K562 (cell line): ENCODE measurements around the gene FAF2. TPM values are rescaled to one million over a fixed set of nuclear protein-coding genes. Genes with fewer than 3 reads are reported as not detected.
A peak's percentile ranks its signal among the peaks of the same experiment; 100 is the strongest.

Source experiments
- ATAC-seq: fragments of 200-7000 bp; cut with Tn5 transposase; 3 replicates; pipeline ENCODE4 v1.9.1; 2020; ENCODE audit warnings: moderate library complexity
- BruUV-seq: library from RNA; stranded (reverse); fragments of 400-500 nt; replicated peaks from 2 replicates; lab custom pipeline; 2021; lab: Mats Ljungman, UMichigan
- CTCF ChIA-PET: fragments of 300-600 bp; formaldehyde crosslinking; extraction: SDS; loops from one replicate; lab custom pipeline; 2021; ENCODE audit warnings: low intra/inter-chr PET ratio; lab: Yijun Ruan, JAX
- POLR2A ChIA-PET: fragments of 300-600, 350-650 bp; sonication (Branson Sonifier 250); formaldehyde crosslinking; extraction: SDS; loops from one replicate; lab custom pipeline; 2021; ENCODE audit warnings: antibody characterized with exemption, inconsistent platforms; lab: Yijun Ruan, JAX
- DNase-seq, 4 experiments: peaks; one replicate each; pipeline versions ENCODE4 v3.0.0 to v3.0.0-alpha.2; 2011 to 2018; ENCODE audit warnings: low spot score in 3 of 4, mixed read lengths in 3 of 4; ENCODE audit errors: extremely low read depth in 1 of 4
- FAIRE-seq: peaks from 2 replicates; lab custom pipeline; 2011; peaks lifted over from hg19 to GRCh38; lab: Jason Lieb, UNC
- H2AFZ ChIP-seq: 2 replicates; pipeline ENCODE4 v1.6.0; 2011; ENCODE audit warnings: low read depth, low read length, control low read depth, inconsistent platforms
- H3K27ac ChIP-seq: fragments of 200-600 bp; 3 replicates; pipeline ENCODE4 v1.8.0; 2011; ENCODE audit warnings: low read depth, mild to moderate bottlenecking, control low read depth, inconsistent platforms, low read length, moderate library complexity, mixed read lengths; ENCODE audit errors: extremely low read depth
- H3K27me3 ChIP-seq, 2 experiments: fragments of 300-600 bp in 1 of 2; 2 replicates in 1 of 2; 3 replicates in 1 of 2; pipeline versions ENCODE4 v1.6.0 to v1.8.0; 2011; ENCODE audit warnings: inconsistent platforms in 2 of 2, low read length in 2 of 2, mild to moderate bottlenecking in 1 of 2, mixed read lengths in 1 of 2, moderate library complexity in 1 of 2; ENCODE audit not compliant: control insufficient read depth in 2 of 2, insufficient read depth in 2 of 2
- H3K36me3 ChIP-seq: fragments of 300-600 bp; 3 replicates; pipeline ENCODE4 v1.8.0; 2011; ENCODE audit warnings: mild to moderate bottlenecking, low read length, inconsistent platforms; ENCODE audit not compliant: control insufficient read depth, insufficient read depth
- H3K4me1 ChIP-seq, 2 experiments: fragments of 200-600 bp in 1 of 2; replicated peaks in 1 of 2; 2 replicates in 1 of 2; 3 replicates in 1 of 2; pipeline versions ENCODE4 v1.5.1 to v1.8.0; 2011; ENCODE audit warnings: inconsistent platforms in 2 of 2, low read length in 2 of 2, mild to moderate bottlenecking in 1 of 2, mixed read lengths in 1 of 2, moderate library complexity in 1 of 2; ENCODE audit not compliant: control insufficient read depth in 2 of 2, insufficient read depth in 2 of 2
- H3K4me2 ChIP-seq: 2 replicates; pipeline ENCODE4 v1.6.1; 2011; ENCODE audit warnings: low read length, control low read depth, inconsistent platforms, mixed read lengths; ENCODE audit not compliant: insufficient read depth
- H3K4me3 ChIP-seq: fragments of 200-600 bp; sonication (generic), shearing (Covaris generic); 2 replicates; pipeline ENCODE4 v1.5.1; 2016; ENCODE audit warnings: control low read depth, inconsistent platforms
- H3K79me2 ChIP-seq: fragments of 200-600 bp; 3 replicates; pipeline ENCODE4 v1.8.0; 2011; ENCODE audit warnings: low read length, inconsistent platforms; ENCODE audit not compliant: control insufficient read depth, insufficient read depth
- H3K9ac ChIP-seq, 2 experiments: 2 replicates each; pipeline versions ENCODE4 v1.6.0 to v1.6.1; 2011; ENCODE audit warnings: low read depth in 2 of 2, low read length in 2 of 2, control low read depth in 1 of 2, inconsistent platforms in 1 of 2, mild to moderate bottlenecking in 1 of 2, mixed read lengths in 1 of 2; ENCODE audit not compliant: insufficient read depth in 1 of 2
- H3K9me1 ChIP-seq: one replicate; pipeline ENCODE4 v1.6.0; 2011; ENCODE audit warnings: inconsistent platforms, mild to moderate bottlenecking, low read length, moderate library complexity; ENCODE audit not compliant: control insufficient read depth, insufficient read depth
- H3K9me3 ChIP-seq: replicated peaks from 2 replicates; pipeline ENCODE4 v1.5.1; 2011; ENCODE audit warnings: low read depth, low read length, inconsistent platforms; ENCODE audit not compliant: control insufficient read depth, insufficient read depth
- H4K20me1 ChIP-seq: replicated peaks from 2 replicates; pipeline ENCODE4 v1.6.1; 2011; ENCODE audit warnings: low read length, inconsistent platforms, mixed read lengths; ENCODE audit not compliant: control insufficient read depth, insufficient read depth
- ATF7 ChIP-seq: fragments of 450-650 bp; IDR thresholded peaks from 2 replicates; pipeline ENCODE4 v1.7.1; 2014; ENCODE audit warnings: mild to moderate bottlenecking, moderate library complexity
- BHLHE40 ChIP-seq: IDR thresholded peaks from 2 replicates; pipeline ENCODE4 v1.6.1; 2011; ENCODE audit warnings: low read length, improper control_type of control experiment
- CREB1 ChIP-seq, 2 experiments: sonication (generic) in 1 of 2; formaldehyde crosslinking in 1 of 2; IDR thresholded peaks; 2 replicates each; pipeline versions ENCODE4 v1.6.1 to v1.8.0; 2012 to 2022; ENCODE audit warnings: inconsistent platforms in 1 of 2, mild to moderate bottlenecking in 1 of 2, missing genetic modification reagents in 1 of 2, moderate library complexity in 1 of 2
- ESRRA ChIP-seq: fragments of 450-650 bp; IDR thresholded peaks from 2 replicates; pipeline ENCODE4 v1.6.1; 2014; ENCODE audit warnings: low read depth, mild to moderate bottlenecking, moderate library complexity, borderline replicate concordance
- NFXL1 ChIP-seq: fragments of 450-650 bp; formaldehyde crosslinking; IDR thresholded peaks from 2 replicates; pipeline ENCODE4 v1.4.0; 2021; ENCODE audit warnings: mild to moderate bottlenecking
- ZNF408 ChIP-seq: fragments of 250-450 bp; sonication (Bioruptor Pico); IDR thresholded peaks from 2 replicates; pipeline ENCODE4 v1.4.0; 2020; ENCODE audit warnings: low read depth, mild to moderate bottlenecking, moderate library complexity
- ZNF76 ChIP-seq: fragments of 250-450 bp; sonication (Bioruptor Pico); IDR thresholded peaks from 2 replicates; pipeline ENCODE4 v1.4.0; 2020; ENCODE audit warnings: mild to moderate bottlenecking, moderate library complexity, borderline replicate concordance
- WGBS: fragments of 100-300 bp; shearing (Covaris generic); methylation state at CpG from one replicate; pipeline ENCODE4 v1.1.6; 2016; ENCODE audit warnings: low coverage, mixed read lengths; ENCODE audit not compliant: insufficient coverage; ENCODE audit errors: missing lambda C conversion rate; 5-methylcytosine and 5-hydroxymethylcytosine counted together
- in situ Hi-C: fragments of 300-500 bp; cut with MboI; formaldehyde crosslinking; loops from 4 replicates; pipeline ENCODE4 v1.15.0; 2018; ENCODE audit warnings: inconsistent platforms, mixed read lengths
- intact Hi-C: fragments of 100-400 bp; cut with micrococcal nuclease; formaldehyde crosslinking; loops from 2 replicates; pipeline ENCODE4 v1.14.2; 2022
- polyA plus RNA-seq, 8 experiments: library from polyadenylated mRNA; depleted of rRNA in 4 of 8; stranded (reverse) in 5 of 8; unstranded in 3 of 8; fragments of >200 nt; fragmentation: Nextera tagmentation in 2 of 8; fragmentation: Illumina TruSeq in 1 of 8; extraction: Ambion mirVana in 2 of 8; extraction: Trizol in 1 of 8; gene quantifications; 2 replicates each; pipeline versions ENCODE4 v1.2.1 to v1.2.3, GENCODE V29; 2011 to 2014; ENCODE audit warnings: inconsistent platforms in 1 of 8, missing spikeins in 1 of 8
- total RNA-seq, 7 experiments: library from RNA; depleted of rRNA in 6 of 7; stranded (reverse); fragments of >200 nt in 6 of 7; fragmentation: Illumina TruSeq in 2 of 7; extraction: Trizol in 2 of 7; gene quantifications; 2 replicates each; pipeline versions ENCODE4 v1.2.1 to v1.2.3, GENCODE V29; 2011 to 2021; ENCODE audit warnings: low replicate concordance in 1 of 7
- TF ChIP-seq, protein P1 (sequence below), 2 experiments: fragments of 450-650 bp in 1 of 2; sonication (generic) in 1 of 2; formaldehyde crosslinking in 1 of 2; IDR thresholded peaks in 1 of 2; conservative IDR thresholded peaks in 1 of 2; 2 replicates each; pipeline versions ENCODE4 v1.6.1 to v1.8.1; 2016 to 2023; ENCODE audit warnings: mild to moderate bottlenecking in 2 of 2, moderate library complexity in 2 of 2, inconsistent platforms in 1 of 2, missing genetic modification reagents in 1 of 2

The FAF2 gene
- total and polyA plus RNA-seq, 9 of the 15 experiments (the other 6 are each of a cell fraction or from before 2014, with no cell fraction given): 25.0 to 44.6 (median 36.1) TPM

DNA sequence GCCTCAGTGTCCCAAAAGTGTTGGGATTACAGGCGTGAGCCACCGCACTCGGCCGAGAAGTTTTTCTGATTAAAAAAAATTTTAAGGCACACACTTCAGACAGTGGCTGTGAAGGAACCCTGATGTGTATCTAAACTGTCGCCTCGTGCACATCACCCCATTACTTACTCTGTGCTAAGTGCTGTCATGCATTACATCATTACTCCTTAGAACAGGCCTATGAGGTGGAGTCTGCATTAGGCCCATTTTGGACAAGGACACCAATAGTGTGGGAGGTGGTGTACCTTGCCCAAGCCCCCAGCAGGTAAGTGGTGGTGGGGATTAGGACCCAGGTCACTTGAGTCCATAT is 97.2 kb downstream of the FAF2 start:
- Histone ChIP-seq H3K4me3 (no peak overlapping the region), H3K27me3 (peaks cover 3 to 10% of the 10 kb centered on the region in 2 experiments; a peak in 3 of 5 replicates), H3K9me1 (no peaks in the 10 kb centered on the region), H3K79me2 (peaks cover 23% of the 10 kb centered on the region), H3K27ac (no peak overlapping the region), H3K9ac (peak overlapping the region in 1 of 2 experiments; percentile 78; a peak in 2 of 4 replicates), H4K20me1 (no peaks in the 10 kb centered on the region; the same call in 1 of the 2 replicates), H3K36me3 (no peaks in the 10 kb centered on the region; the same call in 2 of the 3 replicates), H3K9me3 (no peaks in the 10 kb centered on the region), H2AFZ (no peak overlapping the region), H3K4me2 (no peak overlapping the region), H3K4me1 (peaks cover 21 to 58% of the 10 kb centered on the region in 2 experiments)
- 67% methylated on average over 6 of the region's 6 CpGs for WGBS
- in situ Hi-C loops (no loop called here), intact Hi-C loops (no loop called here)
- TF ChIP-seq ZNF408 (CRISPR knock-in tag) (no peak), BHLHE40 (peak; percentile 25; the same call in 1 of the 2 replicates), ZNF76 (CRISPR knock-in tag) (no peak), ESRRA (no peak), ATF7 (peak; percentile 46; the same call in 1 of the 2 replicates), NFXL1 (CRISPR knock-in tag) (no peak), CREB1 (IDR thresholded peaks at IDR 0.05) (0 out of 2 replicates have a peak, but pooled peaks have one; percentile 15), CREB1 (CRISPR knock-in tag; IDR thresholded peaks at IDR 0.05) (no peak)
- TF ChIP-seq, protein P1, sequence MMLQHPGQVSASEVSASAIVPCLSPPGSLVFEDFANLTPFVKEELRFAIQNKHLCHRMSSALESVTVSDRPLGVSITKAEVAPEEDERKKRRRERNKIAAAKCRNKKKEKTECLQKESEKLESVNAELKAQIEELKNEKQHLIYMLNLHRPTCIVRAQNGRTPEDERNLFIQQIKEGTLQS (IDR thresholded peaks at IDR 0.05): peak; percentile 53; the same call in 1 of the 2 replicates
- TF ChIP-seq, protein P1 (CRISPR knock-in tag; conservative IDR thresholded peaks at IDR 0.05): no peak
- BruUV-seq: no TSS peak
- FAIRE-seq: no peak
- no peak for DNase-seq
- ChIA-PET POLR2A (no interaction called here), CTCF (no interaction called here)
- ATAC-seq: no peak
